HEK293 (cell line): ENCODE measurements around the gene PLCZ1.

Experiments
- CTCF ChIA-PET: fragments of 350-600 bp; formaldehyde crosslinking; extraction: SDS; loops from one replicate; lab custom pipeline; 2021; ENCODE audit warnings: antibody characterized with exemption; lab: Yijun Ruan, JAX
- POLR2A ChIA-PET: fragments of 300-600 bp; formaldehyde crosslinking; extraction: SDS; loops from one replicate; lab custom pipeline; 2020; ENCODE audit warnings: antibody characterized with exemption, inconsistent platforms; lab: Yijun Ruan, JAX
- H3K27ac ChIP-seq: fragments of 200-500 bp; sonication (Bioruptor generic); 2 replicates; pipeline ENCODE4 v1.5.1; 2014; ENCODE audit warnings: low read depth, low read length, control low read depth, inconsistent platforms; ENCODE audit errors: extremely low read depth
- H3K36me3 ChIP-seq, 2 experiments: fragments of 200-500 bp in 1 of 2; sonication (Bioruptor generic) in 1 of 2; 1 replicate in 1 of 2; 2 replicates in 1 of 2; pipeline ENCODE4 v1.5.1; 2014 to 2017; ENCODE audit warnings: inconsistent platforms in 2 of 2, low read length in 2 of 2; ENCODE audit not compliant: control insufficient read depth in 2 of 2, insufficient read depth in 1 of 2
- H3K4me1 ChIP-seq: fragments of 200-500 bp; sonication (Bioruptor generic); 2 replicates; pipeline ENCODE4 v1.5.1; 2014; ENCODE audit warnings: mild to moderate bottlenecking, low read length, inconsistent platforms; ENCODE audit not compliant: control insufficient read depth, insufficient read depth
- H3K4me3 ChIP-seq: 2 replicates; pipeline ENCODE4 v1.5.1; 2011; ENCODE audit warnings: low read depth, mild to moderate bottlenecking, control low read depth, low read length, moderate library complexity
- H3K9me3 ChIP-seq: fragments of 200-500 bp; sonication (Bioruptor generic); 2 replicates; pipeline ENCODE4 v1.5.1; 2014; ENCODE audit warnings: low read depth, low read length, inconsistent platforms; ENCODE audit not compliant: control insufficient read depth, insufficient read depth
- GLIS2 ChIP-seq: fragments of 450-650 bp; formaldehyde crosslinking; IDR thresholded peaks from 2 replicates; pipeline ENCODE4 v1.5.1; 2016; ENCODE audit warnings: missing biosample characterization, missing genetic modification characterization
- HOXC10 ChIP-seq: sonication (generic); formaldehyde crosslinking; IDR thresholded peaks from 2 replicates; pipeline ENCODE4 v1.8.1; 2023; ENCODE audit warnings: mild to moderate bottlenecking, missing genetic modification reagents
- HOXD13 ChIP-seq: sonication (generic); formaldehyde crosslinking; IDR thresholded peaks from 2 replicates; pipeline ENCODE4 v1.8.0; 2022; ENCODE audit warnings: missing genetic modification reagents, borderline replicate concordance
- SALL2 ChIP-seq: fragments of 450-650 bp; formaldehyde crosslinking; IDR thresholded peaks from 2 replicates; pipeline ENCODE4 v1.5.0; 2017; ENCODE audit warnings: missing biosample characterization, mild to moderate bottlenecking, missing genetic modification characterization, borderline replicate concordance
- ZNF112 ChIP-seq: fragments of 450-650 bp; formaldehyde crosslinking; IDR thresholded peaks from 2 replicates; pipeline ENCODE4 v1.5.0; 2017; ENCODE audit warnings: missing biosample characterization, missing genetic modification characterization
- ZNF132 ChIP-seq: fragments of 450-650 bp; formaldehyde crosslinking; IDR thresholded peaks from 2 replicates; pipeline ENCODE4 v1.5.1; 2017; ENCODE audit warnings: missing biosample characterization, missing genetic modification characterization, borderline replicate concordance
- ZNF133 ChIP-seq: fragments of 450-650 bp; formaldehyde crosslinking; IDR thresholded peaks from 2 replicates; pipeline ENCODE4 v1.5.1; 2016; ENCODE audit warnings: missing biosample characterization, missing genetic modification characterization
- ZNF157 ChIP-seq: fragments of 450-650 bp; formaldehyde crosslinking; IDR thresholded peaks from 2 replicates; pipeline ENCODE4 v1.5.1; 2016; ENCODE audit warnings: missing biosample characterization, missing genetic modification characterization
- ZNF2 ChIP-seq: fragments of 450-650 bp; formaldehyde crosslinking; IDR thresholded peaks from 2 replicates; pipeline ENCODE4 v1.5.1; 2016; ENCODE audit warnings: missing biosample characterization, missing genetic modification characterization
- ZNF221 ChIP-seq: fragments of 450-650 bp; formaldehyde crosslinking; IDR thresholded peaks from 2 replicates; pipeline ENCODE4 v1.5.1; 2017; ENCODE audit warnings: missing biosample characterization, missing genetic modification characterization, borderline replicate concordance
- ZNF37A ChIP-seq: fragments of 450-650 bp; IDR thresholded peaks from 2 replicates; pipeline ENCODE4 v1.5.1; 2018; ENCODE audit warnings: missing biosample characterization, missing genetic modification characterization
- ZNF394 ChIP-seq: fragments of 450-650 bp; formaldehyde crosslinking; IDR thresholded peaks from 2 replicates; pipeline ENCODE4 v1.5.1; 2016; ENCODE audit warnings: missing biosample characterization, missing genetic modification characterization, mild to moderate bottlenecking, moderate library complexity, borderline replicate concordance
- ZNF398 ChIP-seq: fragments of 450-650 bp; formaldehyde crosslinking; IDR thresholded peaks from 2 replicates; pipeline ENCODE4 v1.5.1; 2017; ENCODE audit warnings: missing biosample characterization, missing genetic modification characterization
- ZNF473 ChIP-seq: fragments of 450-650 bp; formaldehyde crosslinking; IDR thresholded peaks from 2 replicates; pipeline ENCODE4 v1.5.1; 2017; ENCODE audit warnings: missing biosample characterization, missing genetic modification characterization
- ZNF544 ChIP-seq: fragments of 450-650 bp; formaldehyde crosslinking; IDR thresholded peaks from 2 replicates; pipeline ENCODE4 v1.5.0; 2017; ENCODE audit warnings: missing biosample characterization, missing genetic modification characterization
- ZNF549 ChIP-seq: fragments of 450-650 bp; IDR thresholded peaks from 2 replicates; pipeline ENCODE4 v1.5.1; 2018; ENCODE audit warnings: missing biosample characterization, missing genetic modification characterization, mild to moderate bottlenecking, inconsistent platforms, moderate library complexity
- ZNF555 ChIP-seq: fragments of 450-650 bp; formaldehyde crosslinking; conservative IDR thresholded peaks from 2 replicates; pipeline ENCODE4 v1.5.1; 2017; ENCODE audit warnings: missing biosample characterization, mild to moderate bottlenecking, missing genetic modification characterization, inconsistent platforms
- ZNF560 ChIP-seq: fragments of 450-650 bp; formaldehyde crosslinking; IDR thresholded peaks from 2 replicates; pipeline ENCODE4 v1.5.1; 2017; ENCODE audit warnings: missing biosample characterization, missing genetic modification characterization, borderline replicate concordance
- ZNF585B ChIP-seq: fragments of 450-650 bp; formaldehyde crosslinking; IDR thresholded peaks from 2 replicates; pipeline ENCODE4 v1.5.1; 2016; ENCODE audit warnings: missing biosample characterization, missing genetic modification characterization
- ZNF596 ChIP-seq: fragments of 450-650 bp; IDR thresholded peaks from 2 replicates; pipeline ENCODE4 v1.5.0; 2018; ENCODE audit warnings: missing biosample characterization, mild to moderate bottlenecking, missing genetic modification characterization, moderate library complexity
- ZNF610 ChIP-seq: fragments of 450-650 bp; formaldehyde crosslinking; IDR thresholded peaks from 2 replicates; pipeline ENCODE4 v1.5.1; 2016; ENCODE audit warnings: missing biosample characterization, missing genetic modification characterization, borderline replicate concordance
- ZNF621 ChIP-seq: fragments of 450-650 bp; formaldehyde crosslinking; IDR thresholded peaks from 2 replicates; pipeline ENCODE4 v1.5.1; 2017; ENCODE audit warnings: missing biosample characterization, missing genetic modification characterization
- ZNF791 ChIP-seq: fragments of 450-650 bp; formaldehyde crosslinking; IDR thresholded peaks from 2 replicates; pipeline ENCODE4 v1.5.1; 2016; ENCODE audit warnings: missing biosample characterization, missing genetic modification characterization
- ZNF830 ChIP-seq: fragments of 450-650 bp; IDR thresholded peaks from 2 replicates; pipeline ENCODE4 v1.5.0; 2018; ENCODE audit warnings: missing biosample characterization, missing genetic modification characterization, low read depth, mild to moderate bottlenecking, moderate library complexity
- TF ChIP-seq, protein P1 (sequence below): fragments of 450-650 bp; formaldehyde crosslinking; conservative IDR thresholded peaks from 2 replicates; pipeline ENCODE4 v1.5.1; 2016; ENCODE audit warnings: low read depth, missing biosample characterization, missing genetic modification characterization
- TF ChIP-seq, protein P2 (sequence below): fragments of 450-650 bp; formaldehyde crosslinking; IDR thresholded peaks from 2 replicates; pipeline ENCODE4 v1.5.1; 2016; ENCODE audit warnings: missing biosample characterization, missing genetic modification characterization, borderline replicate concordance

Gene PLCZ1

GRCh38 chr12:18731156-18731555 is 6.7 kb downstream of the PLCZ1 start (continued):
- TF ChIP-seq, protein P1, sequence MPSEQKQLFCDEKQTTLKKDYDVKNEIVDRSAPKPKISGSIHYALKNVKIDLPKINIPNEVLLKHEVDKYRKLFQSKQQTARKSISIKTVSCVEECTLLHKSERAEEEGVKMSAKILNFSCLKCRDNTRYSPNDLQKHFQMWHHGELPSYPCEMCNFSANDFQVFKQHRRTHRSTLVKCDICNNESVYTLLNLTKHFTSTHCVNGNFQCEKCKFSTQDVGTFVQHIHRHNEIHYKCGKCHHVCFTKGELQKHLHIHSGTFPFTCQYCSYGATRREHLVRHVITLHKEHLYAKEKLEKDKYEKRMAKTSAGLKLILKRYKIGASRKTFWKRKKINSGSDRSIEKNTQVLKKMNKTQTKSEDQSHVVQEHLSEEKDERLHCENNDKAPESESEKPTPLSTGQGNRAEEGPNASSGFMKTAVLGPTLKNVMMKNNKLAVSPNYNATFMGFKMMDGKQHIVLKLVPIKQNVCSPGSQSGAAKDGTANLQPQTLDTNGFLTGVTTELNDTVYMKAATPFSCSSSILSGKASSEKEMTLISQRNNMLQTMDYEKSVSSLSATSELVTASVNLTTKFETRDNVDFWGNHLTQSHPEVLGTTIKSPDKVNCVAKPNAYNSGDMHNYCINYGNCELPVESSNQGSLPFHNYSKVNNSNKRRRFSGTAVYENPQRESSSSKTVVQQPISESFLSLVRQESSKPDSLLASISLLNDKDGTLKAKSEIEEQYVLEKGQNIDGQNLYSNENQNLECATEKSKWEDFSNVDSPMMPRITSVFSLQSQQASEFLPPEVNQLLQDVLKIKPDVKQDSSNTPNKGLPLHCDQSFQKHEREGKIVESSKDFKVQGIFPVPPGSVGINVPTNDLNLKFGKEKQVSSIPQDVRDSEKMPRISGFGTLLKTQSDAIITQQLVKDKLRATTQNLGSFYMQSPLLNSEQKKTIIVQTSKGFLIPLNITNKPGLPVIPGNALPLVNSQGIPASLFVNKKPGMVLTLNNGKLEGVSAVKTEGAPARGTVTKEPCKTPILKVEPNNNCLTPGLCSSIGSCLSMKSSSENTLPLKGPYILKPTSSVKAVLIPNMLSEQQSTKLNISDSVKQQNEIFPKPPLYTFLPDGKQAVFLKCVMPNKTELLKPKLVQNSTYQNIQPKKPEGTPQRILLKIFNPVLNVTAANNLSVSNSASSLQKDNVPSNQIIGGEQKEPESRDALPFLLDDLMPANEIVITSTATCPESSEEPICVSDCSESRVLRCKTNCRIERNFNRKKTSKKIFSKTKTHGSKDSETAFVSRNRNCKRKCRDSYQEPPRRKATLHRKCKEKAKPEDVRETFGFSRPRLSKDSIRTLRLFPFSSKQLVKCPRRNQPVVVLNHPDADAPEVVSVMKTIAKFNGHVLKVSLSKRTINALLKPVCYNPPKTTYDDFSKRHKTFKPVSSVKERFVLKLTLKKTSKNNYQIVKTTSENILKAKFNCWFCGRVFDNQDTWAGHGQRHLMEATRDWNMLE (tag by site-specific recombination), result no peak
- TF ChIP-seq ZNF791 (tag by site-specific recombination) (no peak), ZNF585B (tag by site-specific recombination) (no peak), ZNF132 (tag by site-specific recombination) (no peak), ZNF37A (tag by site-specific recombination) (no peak), ZNF394 (tag by site-specific recombination) (no peak), ZNF398 (tag by site-specific recombination) (no peak)

GRCh38 chr12:18723752-18724151 is 14.1 kb downstream of the PLCZ1 start:
- ChIA-PET CTCF (no interaction called here), POLR2A (no interaction called here)
- H3K4me3 ChIP-seq, result no peak overlapping the region

GRCh38 chr12:18721452-18721851 is 16.4 kb downstream of the PLCZ1 start:
- no peak overlapping the region for H3K4me3 ChIP-seq
- ChIA-PET CTCF (no interaction called here), POLR2A (no interaction called here)
- H3K9me3 ChIP-seq, result no peaks in the 10 kb centered on the region
- TF ChIP-seq HOXC10 (CRISPR knock-in tag), result no peak
- TF ChIP-seq ZNF2 (tag by site-specific recombination), result no peak
- no peak for TF ChIP-seq ZNF473 (tag by site-specific recombination)
- no peak for TF ChIP-seq ZNF157 (tag by site-specific recombination)
- no peak for TF ChIP-seq ZNF221
- no peak for TF ChIP-seq SALL2 (tag by site-specific recombination)
- TF ChIP-seq ZNF544 (tag by site-specific recombination), result no peak
- TF ChIP-seq ZNF555 (tag by site-specific recombination), result no peak
- TF ChIP-seq ZNF596 (tag by site-specific recombination), result no peak
- no peak for TF ChIP-seq HOXD13 (CRISPR knock-in tag)
- TF ChIP-seq, protein P2, sequence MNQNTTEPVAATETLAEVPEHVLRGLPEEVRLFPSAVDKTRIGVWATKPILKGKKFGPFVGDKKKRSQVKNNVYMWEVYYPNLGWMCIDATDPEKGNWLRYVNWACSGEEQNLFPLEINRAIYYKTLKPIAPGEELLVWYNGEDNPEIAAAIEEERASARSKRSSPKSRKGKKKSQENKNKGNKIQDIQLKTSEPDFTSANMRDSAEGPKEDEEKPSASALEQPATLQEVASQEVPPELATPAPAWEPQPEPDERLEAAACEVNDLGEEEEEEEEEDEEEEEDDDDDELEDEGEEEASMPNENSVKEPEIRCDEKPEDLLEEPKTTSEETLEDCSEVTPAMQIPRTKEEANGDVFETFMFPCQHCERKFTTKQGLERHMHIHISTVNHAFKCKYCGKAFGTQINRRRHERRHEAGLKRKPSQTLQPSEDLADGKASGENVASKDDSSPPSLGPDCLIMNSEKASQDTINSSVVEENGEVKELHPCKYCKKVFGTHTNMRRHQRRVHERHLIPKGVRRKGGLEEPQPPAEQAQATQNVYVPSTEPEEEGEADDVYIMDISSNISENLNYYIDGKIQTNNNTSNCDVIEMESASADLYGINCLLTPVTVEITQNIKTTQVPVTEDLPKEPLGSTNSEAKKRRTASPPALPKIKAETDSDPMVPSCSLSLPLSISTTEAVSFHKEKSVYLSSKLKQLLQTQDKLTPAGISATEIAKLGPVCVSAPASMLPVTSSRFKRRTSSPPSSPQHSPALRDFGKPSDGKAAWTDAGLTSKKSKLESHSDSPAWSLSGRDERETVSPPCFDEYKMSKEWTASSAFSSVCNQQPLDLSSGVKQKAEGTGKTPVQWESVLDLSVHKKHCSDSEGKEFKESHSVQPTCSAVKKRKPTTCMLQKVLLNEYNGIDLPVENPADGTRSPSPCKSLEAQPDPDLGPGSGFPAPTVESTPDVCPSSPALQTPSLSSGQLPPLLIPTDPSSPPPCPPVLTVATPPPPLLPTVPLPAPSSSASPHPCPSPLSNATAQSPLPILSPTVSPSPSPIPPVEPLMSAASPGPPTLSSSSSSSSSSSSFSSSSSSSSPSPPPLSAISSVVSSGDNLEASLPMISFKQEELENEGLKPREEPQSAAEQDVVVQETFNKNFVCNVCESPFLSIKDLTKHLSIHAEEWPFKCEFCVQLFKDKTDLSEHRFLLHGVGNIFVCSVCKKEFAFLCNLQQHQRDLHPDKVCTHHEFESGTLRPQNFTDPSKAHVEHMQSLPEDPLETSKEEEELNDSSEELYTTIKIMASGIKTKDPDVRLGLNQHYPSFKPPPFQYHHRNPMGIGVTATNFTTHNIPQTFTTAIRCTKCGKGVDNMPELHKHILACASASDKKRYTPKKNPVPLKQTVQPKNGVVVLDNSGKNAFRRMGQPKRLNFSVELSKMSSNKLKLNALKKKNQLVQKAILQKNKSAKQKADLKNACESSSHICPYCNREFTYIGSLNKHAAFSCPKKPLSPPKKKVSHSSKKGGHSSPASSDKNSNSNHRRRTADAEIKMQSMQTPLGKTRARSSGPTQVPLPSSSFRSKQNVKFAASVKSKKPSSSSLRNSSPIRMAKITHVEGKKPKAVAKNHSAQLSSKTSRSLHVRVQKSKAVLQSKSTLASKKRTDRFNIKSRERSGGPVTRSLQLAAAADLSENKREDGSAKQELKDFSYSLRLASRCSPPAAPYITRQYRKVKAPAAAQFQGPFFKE (tag by site-specific recombination), result no peak
- no peak for TF ChIP-seq ZNF830 (tag by site-specific recombination)
- no peaks in the 10 kb centered on the region for H3K4me1 ChIP-seq
- no peaks in the 10 kb centered on the region for H3K36me3 ChIP-seq
- H3K27ac ChIP-seq, result no peak overlapping the region

More at GRCh38 chr12:18723752-18724151, 14.1 kb downstream of the PLCZ1 start:
- TF ChIP-seq ZNF621 (tag by site-specific recombination) (no peak), ZNF112 (tag by site-specific recombination) (no peak), ZNF133 (no peak), ZNF549 (tag by site-specific recombination) (no peak), ZNF560 (tag by site-specific recombination) (no peak), ZNF610 (tag by site-specific recombination) (no peak), GLIS2 (tag by site-specific recombination) (no peak)
- no peaks in the 10 kb centered on the region for H3K4me1 ChIP-seq
- no peaks in the 10 kb centered on the region for H3K36me3 ChIP-seq
- H3K9me3 ChIP-seq, result no peaks in the 10 kb centered on the region
- H3K27ac ChIP-seq, result no peak overlapping the region
